IMR-90 (cell line): ENCODE data around the gene GALNT12. TPM values are rescaled to one million over a fixed set of nuclear protein-coding genes. Genes with fewer than 3 reads are reported as not detected.

Experiments
- ATAC-seq: fragments of 200-7000 bp; cut with Tn5 transposase; 2 replicates; pipeline ENCODE4 v1.9.1; 2020; ENCODE audit warnings: low read depth, mild to moderate bottlenecking, moderate library complexity
- BruUV-seq: library from RNA; stranded (reverse); fragments of 400-500 nt; replicated peaks from 2 replicates; lab custom pipeline; 2021; lab: Mats Ljungman, UMichigan
- CTCF ChIA-PET: fragments of 300-600 bp; formaldehyde crosslinking; extraction: SDS; loops from one replicate; lab custom pipeline; 2021; ENCODE audit warnings: antibody characterized with exemption; lab: Yijun Ruan, JAX
- POLR2A ChIA-PET: fragments of 300-600 bp; sonication (Branson Sonifier 250); formaldehyde crosslinking; loops from one replicate; lab custom pipeline; 2022; ENCODE audit warnings: antibody characterized with exemption; ENCODE audit not compliant: unreplicated experiment; lab: Charles Lee
- DNase-seq: peaks from one replicate; pipeline ENCODE4 v3.0.0; 2013
- H2AFZ ChIP-seq: replicated peaks from 2 replicates; pipeline ENCODE3; 2013; ENCODE audit warnings: low read length, mild to moderate bottlenecking; ENCODE audit not compliant: poor library complexity
- H2AK5ac ChIP-seq: 2 replicates; pipeline ENCODE4 v1.6.1; 2013; ENCODE audit warnings: low read depth, low read length, inconsistent platforms
- H2AK9ac ChIP-seq: replicated peaks from 2 replicates; pipeline ENCODE3; 2013; ENCODE audit warnings: mild to moderate bottlenecking, low read depth, low read length, moderate library complexity; ENCODE audit not compliant: poor library complexity
- H2BK120ac ChIP-seq: 2 replicates; pipeline ENCODE4 v1.6.1; 2013; ENCODE audit warnings: low read depth, low read length, inconsistent platforms
- H2BK15ac ChIP-seq: 3 replicates; pipeline ENCODE4 v1.6.1; 2013; ENCODE audit warnings: low read depth, low read length, inconsistent platforms
- H2BK20ac ChIP-seq: 2 replicates; pipeline ENCODE4 v1.6.1; 2013; ENCODE audit warnings: low read depth, mild to moderate bottlenecking, inconsistent platforms, low read length, moderate library complexity
- H2BK5ac ChIP-seq: 2 replicates; pipeline ENCODE4 v1.6.1; 2013; ENCODE audit warnings: mild to moderate bottlenecking, low read depth, low read length, inconsistent platforms; ENCODE audit not compliant: poor library complexity, severe bottlenecking
- H3K14ac ChIP-seq: replicated peaks from 2 replicates; pipeline ENCODE4 v1.6.1; 2013; ENCODE audit warnings: low read depth, low read length, inconsistent platforms
- H3K18ac ChIP-seq: 2 replicates; pipeline ENCODE4 v1.6.1; 2013; ENCODE audit warnings: low read depth, low read length, control low read depth
- H3K23ac ChIP-seq: 2 replicates; pipeline ENCODE4 v1.6.1; 2013; ENCODE audit warnings: low read depth, low read length, inconsistent platforms
- H3K27ac ChIP-seq: 2 replicates; pipeline ENCODE4 v1.5.1; 2013; ENCODE audit warnings: mild to moderate bottlenecking, control low read depth, low read length; ENCODE audit not compliant: insufficient read depth
- H3K27me3 ChIP-seq: 2 replicates; pipeline ENCODE4 v1.6.1; 2013; ENCODE audit warnings: low read length; ENCODE audit not compliant: control insufficient read depth, insufficient read depth
- H3K36me3 ChIP-seq: 2 replicates; pipeline ENCODE4 v1.6.1; 2013; ENCODE audit warnings: low read length, mixed read lengths; ENCODE audit not compliant: control insufficient read depth, insufficient read depth
- H3K4ac ChIP-seq: 2 replicates; pipeline ENCODE4 v1.6.1; 2013; ENCODE audit warnings: low read depth, low read length, inconsistent platforms
- H3K4me1 ChIP-seq: 2 replicates; pipeline ENCODE4 v1.6.1; 2013; ENCODE audit warnings: low read length, mixed read lengths; ENCODE audit not compliant: control insufficient read depth, insufficient read depth
- H3K4me2 ChIP-seq: 2 replicates; pipeline ENCODE4 v1.6.1; 2013; ENCODE audit warnings: low read depth, mild to moderate bottlenecking, control low read depth, low read length, moderate library complexity
- H3K4me3 ChIP-seq: 2 replicates; pipeline ENCODE4 v1.5.1; 2013; ENCODE audit warnings: low read depth, mild to moderate bottlenecking, control low read depth, low read length, moderate library complexity; ENCODE audit not compliant: insufficient read depth
- H3K56ac ChIP-seq: 2 replicates; pipeline ENCODE4 v1.6.1; 2013; ENCODE audit warnings: low read length, inconsistent platforms; ENCODE audit not compliant: insufficient read depth; ENCODE audit errors: extremely low read depth
- H3K79me1 ChIP-seq, 2 experiments: 2 replicates each; pipeline ENCODE4 v1.6.1; 2013; ENCODE audit warnings: low read length in 2 of 2, inconsistent platforms in 1 of 2, low read depth in 1 of 2
- H3K9ac ChIP-seq: 2 replicates; pipeline ENCODE4 v1.6.1; 2013; ENCODE audit warnings: low read depth, low read length, control low read depth
- H3K9me1 ChIP-seq: 2 replicates; pipeline ENCODE4 v1.6.1; 2013; ENCODE audit warnings: low read length, inconsistent platforms; ENCODE audit not compliant: insufficient read depth
- H3K9me3 ChIP-seq: 2 replicates; pipeline ENCODE4 v1.6.1; 2013; ENCODE audit warnings: low read length; ENCODE audit not compliant: control insufficient read depth, insufficient read depth
- H4K20me1 ChIP-seq: 2 replicates; pipeline ENCODE4 v1.6.1; 2013; ENCODE audit warnings: low read length, inconsistent platforms; ENCODE audit not compliant: insufficient read depth
- H4K5ac ChIP-seq: 2 replicates; pipeline ENCODE4 v1.6.1; 2013; ENCODE audit warnings: mild to moderate bottlenecking, low read depth, low read length, control low read depth
- H4K8ac ChIP-seq, 2 experiments: 2 replicates each; pipeline ENCODE4 v1.6.1; 2013; ENCODE audit warnings: low read depth in 2 of 2, low read length in 2 of 2, control low read depth in 1 of 2, inconsistent platforms in 1 of 2
- H4K91ac ChIP-seq: 2 replicates; pipeline ENCODE4 v1.6.1; 2013; ENCODE audit warnings: low read depth, low read length, inconsistent platforms; ENCODE audit not compliant: insufficient read depth
- BHLHE40 ChIP-seq: fragments of 150-350 bp; IDR thresholded peaks from 2 replicates; pipeline ENCODE4 v1.6.1; 2016; ENCODE audit warnings: mild to moderate bottlenecking, low read depth, low read length
- CEBPB ChIP-seq: IDR thresholded peaks from 2 replicates; pipeline ENCODE4 v1.6.1; 2012; ENCODE audit warnings: low read depth, low read length, improper control_type of control experiment
- CHD1 ChIP-seq: IDR thresholded peaks from 2 replicates; pipeline ENCODE4 v1.6.1; 2012; ENCODE audit warnings: low read depth, low read length, improper control_type of control experiment
- CTCF ChIP-seq: conservative IDR thresholded peaks from 2 replicates; pipeline ENCODE4 v1.5.1; 2012; ENCODE audit warnings: mild to moderate bottlenecking, low read depth, low read length, improper control_type of control experiment
- MAZ ChIP-seq: IDR thresholded peaks from 2 replicates; pipeline ENCODE4 v1.6.1; 2012; ENCODE audit warnings: low read depth, mild to moderate bottlenecking, low read length, improper control_type of control experiment, moderate library complexity, borderline replicate concordance
- MXI1 ChIP-seq: IDR thresholded peaks from 2 replicates; pipeline ENCODE4 v1.6.1; 2012; ENCODE audit warnings: low read depth, mild to moderate bottlenecking, low read length, moderate library complexity, borderline replicate concordance
- POLR2A ChIP-seq: IDR thresholded peaks from 2 replicates; pipeline ENCODE4 v1.6.1; 2012; ENCODE audit warnings: mild to moderate bottlenecking, low read depth, low read length
- RAD21 ChIP-seq: IDR thresholded peaks from 2 replicates; pipeline ENCODE4 v1.6.1; 2012; ENCODE audit warnings: low read length, improper control_type of control experiment
- RCOR1 ChIP-seq: IDR thresholded peaks from 2 replicates; pipeline ENCODE4 v1.6.1; 2012; ENCODE audit warnings: mild to moderate bottlenecking, low read length, improper control_type of control experiment; ENCODE audit not compliant: insufficient replicate concordance
- RFX5 ChIP-seq: IDR thresholded peaks from 2 replicates; pipeline ENCODE4 v1.8.0; 2012; ENCODE audit warnings: low read depth, mild to moderate bottlenecking, low read length, moderate library complexity
- SMC3 ChIP-seq: fragments of 150-350 bp; IDR thresholded peaks from 2 replicates; pipeline ENCODE4 v1.6.1; 2016; ENCODE audit warnings: low read depth, mild to moderate bottlenecking, antibody characterized with exemption, low read length, moderate library complexity
- WGBS, 2 experiments: methylation state at CpG; one replicate each; pipeline versions ENCODE4 v1.1.5 to v1.1.7; 2013; ENCODE audit warnings: missing lambda C conversion rate in 2 of 2; ENCODE audit not compliant: insufficient read length in 1 of 2; ENCODE audit errors: extremely low coverage in 2 of 2; 5-methylcytosine and 5-hydroxymethylcytosine counted together
- dilution Hi-C: fragments of 300-500 bp; cut with HindIII; formaldehyde crosslinking; loops from one replicate; pipeline ENCODE4 v1.14.3; 2018; ENCODE audit warnings: low sequenced_read_pairs; ENCODE audit not compliant: unreplicated experiment
- in situ Hi-C: fragments of 300-500 bp; cut with MboI; formaldehyde crosslinking; loops from 3 replicates; pipeline ENCODE4 v1.14.3; 2019; ENCODE audit warnings: low sequenced_read_pairs, inconsistent platforms, mixed read lengths
- intact Hi-C: fragments of 100-400 bp; cut with micrococcal nuclease; formaldehyde crosslinking; loops from 2 replicates; pipeline ENCODE4 v1.10.0; 2022
- polyA plus RNA-seq, 3 experiments: library from polyadenylated mRNA; depleted of rRNA; stranded (reverse); fragments of >200 nt; gene quantifications; 2 replicates each; pipeline ENCODE4 v1.2.3, GENCODE V29; 2012; ENCODE audit warnings: low replicate concordance in 1 of 3
- total RNA-seq: library from RNA; depleted of rRNA; stranded (reverse); fragments of >200 nt; gene quantifications from 2 replicates; pipeline ENCODE4 v1.2.3, GENCODE V29; 2012

Gene GALNT12
- total and polyA plus RNA-seq, 2 of the 4 experiments (the other 2 are of a cell fraction): 2.3 to 2.5 TPM

GRCh38 chr9:98890256-98890655 is 82.8 kb downstream of the GALNT12 start:
- no peaks in the 10 kb centered on the region for H4K20me1 ChIP-seq
- no peak overlapping the region for H3K14ac ChIP-seq
- H2BK20ac ChIP-seq: peak overlapping the region; percentile 60; the same call in 1 of the 2 replicates
- intact Hi-C loops: no loop called here
- no peak for ATAC-seq
- H3K9me3 ChIP-seq: no peaks in the 10 kb centered on the region
- no peak overlapping the region for H2BK5ac ChIP-seq
- WGBS, 2 experiments: 83% methylated on average over 5 of the region's 7 CpGs; no CpG with 5 or more reads in 1 of the 2 experiments
- H2BK15ac ChIP-seq: peak overlapping the region; percentile 29; the same call in 1 of the 3 replicates
- peak overlapping the region; percentile 16 for H4K91ac ChIP-seq
- no peak overlapping the region for H3K4me3 ChIP-seq
- no peak overlapping the region; the same call in 1 of the 2 replicates for H4K5ac ChIP-seq
- peak overlapping the region; percentile 64; the same call in 1 of the 2 replicates for H2AK5ac ChIP-seq
- H4K8ac ChIP-seq: peak overlapping the region in 1 of 2 experiments; percentile 11; a peak in 1 of 4 replicates
- peak overlapping the region; percentile 18 for H2AFZ ChIP-seq
- TF ChIP-seq MAZ (no peak), CTCF (no peak), POLR2A (no peak), SMC3 (no peak), RCOR1 (no peak), CEBPB (no peak), RAD21 (no peak), CHD1 (no peak), MXI1 (no peak), RFX5 (no peak), BHLHE40 (no peak)
- no peak overlapping the region for H3K4me2 ChIP-seq
- peaks cover 17% of the 10 kb centered on the region for H3K4me1 ChIP-seq
- dilution Hi-C loops: no loop called here
- H3K27ac ChIP-seq: no peak overlapping the region
- no peaks in the 10 kb centered on the region for H3K36me3 ChIP-seq
- peak overlapping the region; percentile 73 for H3K4ac ChIP-seq
- POLR2A ChIA-PET: no interaction called here
- no peak overlapping the region for H3K56ac ChIP-seq
- H2AK9ac ChIP-seq: no peak overlapping the region
- H3K9ac ChIP-seq: no peak overlapping the region
- H3K27me3 ChIP-seq: no peaks in the 10 kb centered on the region
- DNase-seq: no peak
- H2BK120ac ChIP-seq: peak overlapping the region; percentile 72; the same call in 1 of the 2 replicates
- H3K9me1 ChIP-seq: peaks cover 10% of the 10 kb centered on the region
- H3K18ac ChIP-seq: no peak overlapping the region; the same call in 1 of the 2 replicates
- CTCF ChIA-PET: no interaction called here
- no peak overlapping the region for H3K23ac ChIP-seq
- in situ Hi-C loops: no loop called here
- H3K79me1 ChIP-seq: no peaks in the 10 kb centered on the region
- no TSS peak for BruUV-seq
